Pancreas (tissue), 10 donors: ENCODE data around the gene HIVEP3. TPM values are rescaled to one million over a fixed set of nuclear protein-coding genes. Genes with fewer than 3 reads are reported as not detected.

Experiments used
- ATAC-seq, 4 donors: fragments of 200-7000 bp; cut with Tn5 transposase; one replicate each; pipeline versions ENCODE4 v1.8.0 to v1.9.1; 2020; ENCODE audit warnings: mild to moderate bottlenecking in 4 of 4, moderate library complexity in 4 of 4
- DNase-seq, 6 donors: peaks; one replicate each; pipeline ENCODE4 v3.0.0-alpha.2; 2020
- FAIRE-seq: peaks from 2 replicates; lab custom pipeline; 2012; peaks lifted over from hg19 to GRCh38; lab: Jason Lieb, UNC
- H3K27ac ChIP-seq, 4 donors: fragments of 200-600 bp; sonication (generic); 1 replicate in 3 of 4; 2 replicates in 1 of 4; pipeline versions ENCODE4 v1.5.0 to v1.8.0; 2020
- H3K27me3 ChIP-seq, 4 donors: fragments of 200-600 bp; one replicate each; pipeline ENCODE4 v1.8.0; 2021
- H3K36me3 ChIP-seq, 3 donors: fragments of 200-600 bp; sonication (generic) in 1 of 3; one replicate each; pipeline versions ENCODE4 v1.5.0 to v1.8.0; 2020 to 2021
- H3K4me1 ChIP-seq, 3 donors: fragments of 200-600 bp; one replicate each; pipeline ENCODE4 v1.8.0; 2021
- H3K4me3 ChIP-seq, 4 donors: fragments of 200-600 bp; sonication (generic) in 2 of 4; one replicate each; pipeline versions ENCODE4 v1.5.0 to v1.8.0; 2020 to 2021
- H3K9me3 ChIP-seq, 4 donors: fragments of 200-600 bp; one replicate each; pipeline ENCODE4 v1.8.0; 2021
- WGBS, 2 donors: extraction: QIAGEN DNeasy Blood & Tissue Kit; methylation state at CpG; one replicate each; pipeline ENCODE4 v1.1.7; 2013; 5-methylcytosine and 5-hydroxymethylcytosine counted together
- intact Hi-C, 3 donors: fragments of 100-400 bp; cut with DNase I; formaldehyde crosslinking; loops; one replicate each; pipeline versions ENCODE4 v1.11.1 to v1.14.2; 2022
- polyA plus RNA-seq, 2 donors: library from polyadenylated mRNA; stranded (reverse); fragments of 200-250 nt; gene quantifications; one replicate each; pipeline ENCODE4 v1.2.3, GENCODE V29; 2013
- total RNA-seq, 6 donors: library from RNA; stranded (reverse); fragmentation: NEBNext Ultra II Directional in 4 of 6; extraction: Animal tissue kit (Norgen Biotek cat#: 25700) in 4 of 6; gene quantifications; one replicate each; pipeline versions ENCODE4 v1.2.1 to v1.2.4, GENCODE V29; 2021 to 2023
- TF ChIP-seq, protein P1 (sequence below), 4 donors: fragments of 200-600 bp; sonication (generic) in 3 of 4; IDR thresholded peaks; one replicate each; pipeline versions ENCODE4 v1.5.0 to v1.8.0; 2021; ENCODE audit warnings: antibody characterized with exemption in 4 of 4
- donor health status: healthy with polysubstance abuse.
- donor health status: DM: no; HTN: no; CAD: no; lungs with moderate emphysema.
- donor health status: DM: no; HTN: no; CAD: no.
- donor health status: control.
- donor health status: control.
- donor health status: Bipolar disorder and iron deficiency.
- donor health status: DM: yes; HTN: yes; CAD: no.
- donor health status: DM: no; HTN: no; CAD: no.
- donor health status: DM: no; HTN: no; CAD: no.
- donor health status: DM: yes; HTN: yes; CAD: no.

HIVEP3 gene
- total and polyA plus RNA-seq, 8 donors, result 2.7 to 5.0 (median 3.1) TPM

DNA sequence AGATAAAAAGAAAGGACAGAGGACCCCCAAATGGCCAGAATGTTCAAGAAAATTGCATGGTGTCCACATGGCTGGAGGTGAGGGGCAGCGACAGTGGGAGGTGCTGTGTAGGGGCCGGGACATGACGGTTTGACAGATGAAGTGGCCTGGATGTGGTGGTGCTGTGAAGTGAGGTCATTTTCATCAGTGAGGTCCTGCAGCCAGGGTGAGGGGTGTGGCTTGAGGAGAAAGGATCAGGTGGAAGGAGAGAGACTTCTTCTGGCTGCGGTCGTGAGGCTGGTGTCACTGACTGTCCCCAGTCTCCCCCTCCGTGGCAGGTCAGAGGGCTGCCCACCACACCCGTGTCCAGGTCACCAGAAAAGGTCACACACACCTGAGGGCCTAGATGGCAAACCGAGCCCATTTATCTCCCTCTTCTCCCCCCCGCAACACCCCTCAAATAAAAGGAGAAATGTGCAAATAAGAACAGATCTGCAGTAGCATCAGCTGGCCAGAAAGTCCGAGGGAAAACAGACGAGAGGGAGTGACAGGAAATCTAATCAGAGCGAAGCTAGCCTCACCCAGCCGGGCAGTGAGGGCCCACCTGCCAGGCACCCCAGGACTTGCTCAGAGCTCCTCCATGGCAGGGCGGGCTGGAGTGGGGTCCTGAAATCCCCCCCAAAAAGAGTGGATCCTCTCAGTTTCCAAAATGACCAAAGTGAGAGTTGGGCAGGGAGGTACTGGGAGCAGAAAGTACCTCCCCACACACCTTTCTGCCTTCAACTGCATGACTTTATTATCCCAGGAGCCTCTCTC, 285.7 kb downstream of the HIVEP3 start:
- FAIRE-seq, result no peak
- TF ChIP-seq, protein P1, sequence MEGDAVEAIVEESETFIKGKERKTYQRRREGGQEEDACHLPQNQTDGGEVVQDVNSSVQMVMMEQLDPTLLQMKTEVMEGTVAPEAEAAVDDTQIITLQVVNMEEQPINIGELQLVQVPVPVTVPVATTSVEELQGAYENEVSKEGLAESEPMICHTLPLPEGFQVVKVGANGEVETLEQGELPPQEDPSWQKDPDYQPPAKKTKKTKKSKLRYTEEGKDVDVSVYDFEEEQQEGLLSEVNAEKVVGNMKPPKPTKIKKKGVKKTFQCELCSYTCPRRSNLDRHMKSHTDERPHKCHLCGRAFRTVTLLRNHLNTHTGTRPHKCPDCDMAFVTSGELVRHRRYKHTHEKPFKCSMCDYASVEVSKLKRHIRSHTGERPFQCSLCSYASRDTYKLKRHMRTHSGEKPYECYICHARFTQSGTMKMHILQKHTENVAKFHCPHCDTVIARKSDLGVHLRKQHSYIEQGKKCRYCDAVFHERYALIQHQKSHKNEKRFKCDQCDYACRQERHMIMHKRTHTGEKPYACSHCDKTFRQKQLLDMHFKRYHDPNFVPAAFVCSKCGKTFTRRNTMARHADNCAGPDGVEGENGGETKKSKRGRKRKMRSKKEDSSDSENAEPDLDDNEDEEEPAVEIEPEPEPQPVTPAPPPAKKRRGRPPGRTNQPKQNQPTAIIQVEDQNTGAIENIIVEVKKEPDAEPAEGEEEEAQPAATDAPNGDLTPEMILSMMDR (IDR thresholded peaks at IDR 0.05), result no peak

DNA sequence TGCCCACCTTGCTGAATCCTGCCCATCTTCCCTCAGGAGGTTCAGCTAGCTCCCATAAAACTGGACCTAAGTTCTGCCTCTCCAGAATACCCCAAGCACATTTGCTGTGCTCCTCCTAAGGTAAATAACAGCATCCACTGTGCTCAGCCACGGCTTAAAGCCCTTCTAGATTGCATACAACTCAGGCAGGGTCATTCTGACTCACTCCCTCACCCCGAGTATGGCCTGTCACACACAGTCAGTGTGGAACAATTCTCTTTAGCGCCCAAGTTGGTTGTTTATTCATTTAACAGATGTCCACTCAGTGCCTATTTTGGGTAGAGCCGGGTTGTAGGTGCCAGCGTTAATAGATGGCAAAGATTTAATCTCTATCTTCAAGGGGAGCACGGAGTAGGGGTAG, 286.8 kb downstream of the HIVEP3 start:
- TF ChIP-seq, protein P1 (IDR thresholded peaks at IDR 0.05), result no peak
- intact Hi-C loops, result no loop called here
- H3K9me3 ChIP-seq, result no peaks in the 10 kb centered on the region
- no peaks in the 10 kb centered on the region for H3K27me3 ChIP-seq
- DNase-seq (no peak), ATAC-seq (no peak), FAIRE-seq (no peak)
- H3K4me1 ChIP-seq, result no peaks in the 10 kb centered on the region
- H3K4me3 ChIP-seq, result no peak overlapping the region
- no peak overlapping the region for H3K27ac ChIP-seq
- H3K36me3 ChIP-seq, result no peaks in the 10 kb centered on the region
- WGBS, 2 donors, result 82 to 84% methylated on average over 6 of the region's 6 CpGs

More for the DNA sequence above, 285.7 kb downstream of the HIVEP3 start:
- Histone ChIP-seq H3K9me3 (no peaks in the 10 kb centered on the region), H3K27ac (no peak overlapping the region), H3K4me3 (no peak overlapping the region), H3K27me3 (no peaks in the 10 kb centered on the region), H3K4me1 (no peaks in the 10 kb centered on the region), H3K36me3 (no peaks in the 10 kb centered on the region)
- intact Hi-C loops, result no loop called here
- ATAC-seq (no peak), DNase-seq (no peak)
- 85 to 90% methylated on average over 14 of the region's 14 CpGs for WGBS, 2 donors

DNA sequence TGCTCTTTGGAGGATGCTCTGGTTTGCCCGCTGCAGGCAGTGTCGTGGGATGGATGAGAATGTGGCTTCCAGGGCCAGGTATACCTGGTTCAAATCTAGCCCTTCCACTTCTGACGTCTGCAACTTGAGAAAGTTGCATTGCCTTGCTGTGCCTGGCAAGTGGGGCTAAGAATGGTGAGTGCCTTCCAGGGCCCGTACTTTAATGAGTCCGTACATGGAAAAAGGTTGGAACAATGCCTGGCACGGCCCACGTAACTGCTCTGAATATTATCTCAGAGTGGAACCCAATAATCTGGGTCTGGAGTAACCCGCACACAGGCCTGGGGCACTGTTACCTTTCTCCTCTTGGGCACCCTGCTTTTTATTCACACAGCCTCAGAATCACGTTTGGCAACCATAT, 287.6 kb downstream of the HIVEP3 start:
- TF ChIP-seq, protein P1 (IDR thresholded peaks at IDR 0.05), result no peak
- FAIRE-seq (no peak), DNase-seq (no peak), ATAC-seq (no peak)
- intact Hi-C loops, result no loop called here
- H3K27me3 ChIP-seq, result no peaks in the 10 kb centered on the region
- WGBS, 2 donors, result 90 to 94% methylated on average over 9 of the region's 9 CpGs
- H3K9me3 ChIP-seq, result no peaks in the 10 kb centered on the region
- no peaks in the 10 kb centered on the region for H3K4me1 ChIP-seq
- no peak overlapping the region for H3K27ac ChIP-seq
- no peaks in the 10 kb centered on the region for H3K36me3 ChIP-seq
- no peak overlapping the region for H3K4me3 ChIP-seq

DNA sequence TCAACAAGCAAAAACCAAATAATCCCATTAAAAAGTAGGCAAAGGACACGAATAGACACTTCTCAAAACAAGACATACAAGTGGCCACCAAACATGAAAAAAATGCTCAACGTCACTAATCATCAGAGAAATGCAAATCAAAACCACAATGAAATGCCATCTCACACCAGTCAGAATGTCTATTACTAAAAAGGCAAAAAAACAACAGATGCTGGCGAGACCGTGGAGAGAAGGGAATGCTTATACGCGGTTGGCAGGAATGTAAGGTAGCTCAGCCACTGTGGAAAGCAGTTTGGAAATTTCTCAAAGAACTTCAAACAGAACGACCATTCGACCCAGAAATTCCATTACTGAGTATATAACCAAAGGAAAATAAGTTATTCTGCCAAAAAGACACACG, 289.2 kb downstream of the HIVEP3 start:
- Histone ChIP-seq H3K4me3 (no peak overlapping the region), H3K27ac (no peak overlapping the region), H3K9me3 (no peaks in the 10 kb centered on the region), H3K36me3 (no peaks in the 10 kb centered on the region), H3K27me3 (no peaks in the 10 kb centered on the region), H3K4me1 (no peaks in the 10 kb centered on the region)
- intact Hi-C loops, result no loop called here
- DNase-seq (no peak), ATAC-seq (no peak), FAIRE-seq (no peak)
- 92 to 95% methylated on average over 9 of the region's 9 CpGs for WGBS, 2 donors
- TF ChIP-seq, protein P1 (IDR thresholded peaks at IDR 0.05), result no peak

DNA sequence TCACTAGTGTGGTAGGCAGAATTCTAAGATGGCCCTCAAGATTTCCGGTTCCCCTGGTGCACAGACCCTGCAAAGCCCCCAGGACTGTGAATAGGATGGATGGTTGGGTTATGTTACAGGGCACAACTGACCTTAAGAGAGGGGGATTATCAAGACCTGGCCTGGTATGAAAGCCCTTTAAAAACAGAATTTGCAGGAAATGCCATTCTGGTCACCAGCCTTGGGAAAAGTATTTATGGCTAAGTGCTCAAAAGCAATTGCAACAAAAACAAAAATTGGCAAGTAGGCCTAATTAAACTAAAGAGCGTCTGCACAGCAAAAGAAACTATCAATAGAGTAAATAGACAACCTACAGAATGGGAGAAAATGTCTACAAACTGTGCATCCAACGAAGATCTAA, 289.6 kb downstream of the HIVEP3 start:
- Histone ChIP-seq H3K9me3 (no peaks in the 10 kb centered on the region), H3K4me1 (no peaks in the 10 kb centered on the region), H3K27ac (no peak overlapping the region), H3K27me3 (no peaks in the 10 kb centered on the region), H3K36me3 (no peaks in the 10 kb centered on the region), H3K4me3 (no peak overlapping the region)
- DNase-seq (no peak), FAIRE-seq (no peak), ATAC-seq (no peak)
- TF ChIP-seq, protein P1 (IDR thresholded peaks at IDR 0.05), result no peak
- intact Hi-C loops, result no loop called here
- WGBS, 2 donors, result 95 to 98% methylated on average over 3 of the region's 3 CpGs
